Activated CD4-positive, alpha-beta T cell treated with anti-CD3 and anti-CD28 coated beads for 36 hours (primary cell): ENCODE results near the gene PAX5. TPM values are rescaled to one million over a fixed set of nuclear protein-coding genes. Genes with fewer than 3 reads are reported as not detected.
A peak's percentile ranks its signal among the peaks of the same experiment; 100 is the strongest.

ENCODE experiments used
- ATAC-seq: fragments of 200-7000 bp; cut with Tn5 transposase; one replicate; pipeline ENCODE4 v1.10.0; 2021; ENCODE audit warnings: mild to moderate bottlenecking, moderate library complexity
- CTCF ChIA-PET: fragments of 350-600 bp; sonication (Branson Sonifier 250); formaldehyde crosslinking; loops from one replicate; lab custom pipeline; 2021; ENCODE audit warnings: antibody characterized with exemption; lab: Charles Lee
- POLR2A ChIA-PET: fragments of 350-600 bp; sonication (Branson Sonifier 250); formaldehyde crosslinking; loops from one replicate; lab custom pipeline; 2021; ENCODE audit warnings: antibody characterized with exemption, inconsistent platforms; lab: Charles Lee
- DNase-seq: peaks from one replicate; pipeline ENCODE4 v3.0.0-alpha.2; 2020
- H3K27ac Mint-ChIP-seq: one replicate; pipeline ENCODE4 v1.8.0; 2021; ENCODE audit warnings: mixed read lengths
- H3K27me3 Mint-ChIP-seq: one replicate; pipeline ENCODE4 v1.8.0; 2021; ENCODE audit warnings: mixed read lengths
- H3K36me3 Mint-ChIP-seq: one replicate; pipeline ENCODE4 v1.8.0; 2021; ENCODE audit warnings: low read depth, mixed read lengths
- H3K4me1 Mint-ChIP-seq: one replicate; pipeline ENCODE4 v1.8.0; 2021; ENCODE audit warnings: mixed read lengths
- H3K4me3 Mint-ChIP-seq: one replicate; pipeline ENCODE4 v1.8.0; 2021; ENCODE audit warnings: mild to moderate bottlenecking, moderate library complexity, mixed read lengths
- H3K9me3 Mint-ChIP-seq: one replicate; pipeline ENCODE4 v1.8.0; 2021; ENCODE audit warnings: low read depth, mixed read lengths
- intact Hi-C, 2 experiments: fragments of 100-400 bp; cut with DNase I in 1 of 2; cut with micrococcal nuclease in 1 of 2; formaldehyde crosslinking; loops; one replicate each; pipeline versions ENCODE4 v1.14.2 to v1.15.1; 2022 to 2024; cut with DNase I, micrococcal nuclease
- total RNA-seq, 2 experiments: library from RNA; stranded (reverse); gene quantifications; one replicate each; pipeline ENCODE4 v1.2.3, GENCODE V29; 2021

The PAX5 gene
- total RNA-seq, 2 experiments from 2014 or later, result 0.21 to 0.51 TPM

GRCh38 chr9:36996706-36997086, 37.4 kb downstream of the PAX5 start:
- ChIA-PET POLR2A (interaction anchor here (0.7 kb wide), 1 partner anchor 332 kb away, joined by 3 read pairs; no protein-coding TSS in a partner anchor), CTCF (interaction anchor here (0.5 to 3.6 kb wide), 9 partner anchors 25 to 397 kb away, joined by 3 to 16 read pairs (median 4); no protein-coding TSS in a partner anchor)
- intact Hi-C loops, result loop anchor here (1.0 to 10.0 kb wide), 6 partner anchors 311 to 394 kb away; no protein-coding TSS in a partner anchor
- no peaks in the 10 kb centered on the region for H3K36me3 Mint-ChIP-seq
- H3K9me3 Mint-ChIP-seq, result peaks cover 1% of the 10 kb centered on the region
- peaks cover 16% of the 10 kb centered on the region for H3K27me3 Mint-ChIP-seq
- no peaks in the 10 kb centered on the region for H3K4me1 Mint-ChIP-seq
- H3K27ac Mint-ChIP-seq, result no peak overlapping the region
- DNase-seq, result no peak
- ATAC-seq, result no peak
- no peak overlapping the region for H3K4me3 Mint-ChIP-seq

- Mint-ChIP-seq H3K36me3 (no peaks in the 10 kb centered on the region), H3K9me3 (peaks cover 5% of the 10 kb centered on the region), H3K4me1 (no peaks in the 10 kb centered on the region), H3K27me3 (peaks cover 15% of the 10 kb centered on the region), H3K4me3 (no peak overlapping the region), H3K27ac (no peak overlapping the region)
- peak; percentile 75 for ATAC-seq
- ChIA-PET POLR2A (interaction anchor here (0.7 kb wide), 1 partner anchor 333 kb away, joined by 3 read pairs; no protein-coding TSS in a partner anchor), CTCF (interaction anchor here (0.5 to 3.6 kb wide), 19 partner anchors 13 to 398 kb away, joined by 3 to 16 read pairs (median 4); no protein-coding TSS in a partner anchor)
- DNase-seq, result peak; percentile 79
- intact Hi-C loops, result loop anchor here (1.0 to 10.0 kb wide), 6 partner anchors 311 to 394 kb away; no protein-coding TSS in a partner anchor
Measured at GRCh38 chr9:36995927-36996705, 38.0 kb downstream of the PAX5 start.

DNA sequence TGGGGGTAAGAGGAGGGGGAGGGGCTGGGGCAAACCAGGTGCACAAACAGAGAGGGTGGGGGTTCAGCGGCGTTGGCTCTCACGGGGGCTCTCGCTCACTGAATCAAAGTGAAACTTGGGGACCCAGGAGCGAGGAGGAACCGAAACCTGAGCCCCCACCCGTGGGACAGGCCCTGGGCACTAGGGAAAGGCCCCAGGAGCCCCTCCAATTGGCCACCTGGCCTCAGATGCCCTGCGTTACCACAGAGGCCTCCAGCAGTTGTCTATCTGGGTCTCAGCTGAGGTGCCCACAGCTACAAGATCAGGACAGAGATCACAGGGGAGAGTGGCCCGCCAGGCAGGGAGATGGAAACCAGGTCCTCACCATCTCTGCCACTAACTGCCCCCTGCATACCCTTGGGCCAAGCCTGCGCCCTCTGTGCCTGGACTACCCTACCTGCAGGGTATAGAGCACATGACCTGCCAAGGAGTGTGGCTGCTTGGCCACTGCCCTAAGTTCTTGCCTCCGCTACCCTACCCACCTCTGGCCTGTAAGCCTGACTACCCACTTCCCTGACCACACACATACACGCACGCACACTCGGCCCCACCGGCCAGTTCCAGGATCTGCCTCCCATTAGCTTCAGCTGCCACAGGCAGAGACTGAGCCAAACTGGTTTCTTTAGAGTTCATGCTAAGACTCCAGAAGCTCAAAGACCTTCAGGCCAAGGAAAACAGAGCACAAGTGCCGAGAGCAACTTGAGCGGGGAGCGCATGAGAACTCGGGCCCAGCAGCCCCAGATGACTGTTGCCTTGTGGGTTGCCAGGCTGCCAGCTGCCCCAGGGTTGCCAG, 39.9 kb downstream of the PAX5 start:
- peaks cover 28% of the 10 kb centered on the region for H3K27me3 Mint-ChIP-seq
- H3K36me3 Mint-ChIP-seq, result peaks cover 6% of the 10 kb centered on the region
- H3K4me3 Mint-ChIP-seq, result no peak overlapping the region
- H3K4me1 Mint-ChIP-seq, result no peaks in the 10 kb centered on the region
- ChIA-PET POLR2A (no interaction called here), CTCF (interaction anchor here (0.7 to 2.9 kb wide), 3 partner anchors 10 to 336 kb away, joined by 4 to 12 read pairs (median 4); no protein-coding TSS in a partner anchor)
- DNase-seq (no peak), ATAC-seq (no peak)
- H3K27ac Mint-ChIP-seq, result no peak overlapping the region
- H3K9me3 Mint-ChIP-seq, result peaks cover 11% of the 10 kb centered on the region
- intact Hi-C loops, result loop anchor here in 1 of 2 experiments (10.0 kb wide), 1 partner anchor 371 kb away; no protein-coding TSS in a partner anchor

- ChIA-PET POLR2A (no interaction called here), CTCF (interaction anchor here (0.6 to 6.8 kb wide), 10 partner anchors 10 to 395 kb away, joined by 3 to 92 read pairs (median 3); no protein-coding TSS in a partner anchor)
- H3K9me3 Mint-ChIP-seq, result peaks cover 11% of the 10 kb centered on the region
- DNase-seq (no peak), ATAC-seq (no peak)
- no peak overlapping the region for H3K4me3 Mint-ChIP-seq
- peaks cover 37% of the 10 kb centered on the region for H3K27me3 Mint-ChIP-seq
- H3K27ac Mint-ChIP-seq, result no peak overlapping the region
- peaks cover 1% of the 10 kb centered on the region for H3K4me1 Mint-ChIP-seq
- peaks cover 6% of the 10 kb centered on the region for H3K36me3 Mint-ChIP-seq
- intact Hi-C loops, result loop anchor here in 1 of 2 experiments (10.0 kb wide), 1 partner anchor 372 kb away; no protein-coding TSS in a partner anchor
Measured at GRCh38 chr9:36992501-36993316, 41.4 kb downstream of the PAX5 start.

DNA sequence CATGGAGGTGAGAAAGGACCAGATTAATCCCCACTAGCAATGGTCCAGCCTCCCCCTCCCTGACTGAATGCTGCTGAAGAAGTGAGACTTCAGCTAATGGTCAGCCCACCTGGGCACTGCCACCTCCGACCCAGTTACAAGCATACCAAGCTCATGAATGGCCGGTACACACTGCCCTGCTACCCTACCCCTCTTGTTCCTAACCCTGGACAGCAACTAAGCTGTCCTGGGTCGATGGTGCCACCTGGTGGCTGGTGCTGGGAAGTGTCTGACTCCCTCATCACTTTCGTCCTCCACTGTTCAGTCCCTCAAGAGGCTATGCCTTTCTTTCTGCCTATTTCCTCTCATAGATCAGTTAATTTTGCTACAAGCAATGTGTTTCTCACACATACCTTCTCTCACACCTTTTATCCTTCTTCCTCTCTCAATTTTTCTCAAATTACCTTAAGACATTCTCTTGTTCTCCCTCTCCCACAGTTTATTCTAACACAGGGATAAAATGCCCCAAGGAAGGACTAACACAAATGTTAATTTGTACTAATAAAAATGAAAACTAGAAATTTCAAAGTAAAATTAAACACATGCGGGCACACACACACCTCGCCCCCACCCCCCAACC, 42.4 kb downstream of the PAX5 start:
- peaks cover 11% of the 10 kb centered on the region for H3K9me3 Mint-ChIP-seq
- CTCF ChIA-PET, result interaction anchor here (0.7 to 6.8 kb wide), 6 partner anchors 9 to 222 kb away, joined by 3 to 92 read pairs (median 3); no protein-coding TSS in a partner anchor

DNA sequence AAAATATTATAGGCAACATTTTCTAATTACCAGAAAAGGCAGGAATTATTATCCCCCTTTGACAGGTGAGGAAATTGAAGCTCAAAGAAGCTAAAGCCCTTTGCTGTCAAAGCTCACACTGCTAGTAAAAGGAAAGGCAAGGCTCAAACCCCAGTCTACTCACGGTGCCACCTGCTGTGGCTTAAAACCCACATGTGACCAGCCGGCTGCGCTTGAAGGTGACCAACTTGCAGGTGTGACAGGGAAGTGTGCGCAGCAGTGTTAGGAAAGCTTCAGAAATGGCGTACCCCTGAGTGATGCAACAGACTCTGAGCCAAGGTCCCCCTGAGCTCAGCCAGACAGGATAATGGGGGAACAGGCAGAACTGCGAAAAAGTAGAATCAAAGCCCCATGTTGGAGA, 45.2 kb downstream of the PAX5 start:
- no peak for ATAC-seq
- Mint-ChIP-seq H3K4me1 (peaks cover 11% of the 10 kb centered on the region), H3K27ac (no peak overlapping the region), H3K36me3 (peaks cover 6% of the 10 kb centered on the region), H3K27me3 (peaks cover 52% of the 10 kb centered on the region), H3K9me3 (peaks cover 11% of the 10 kb centered on the region), H3K4me3 (no peak overlapping the region)
- no peak for DNase-seq
- ChIA-PET CTCF (interaction anchor here (0.6 to 6.8 kb wide), 4 partner anchors 11 to 341 kb away, joined by 3 to 92 read pairs (median 3); no protein-coding TSS in a partner anchor), POLR2A (no interaction called here)
- intact Hi-C loops, result no loop called here

More for the DNA sequence above, 42.4 kb downstream of the PAX5 start:
- POLR2A ChIA-PET, result interaction anchor here (0.6 kb wide), 1 partner anchor 16 kb away, joined by 4 read pairs; no protein-coding TSS in a partner anchor
- intact Hi-C loops, result loop anchor here (1.0 to 10.0 kb wide), 2 partner anchors 118 to 373 kb away; no protein-coding TSS in a partner anchor
- peak; percentile 80 for DNase-seq
- Mint-ChIP-seq H3K36me3 (peaks cover 6% of the 10 kb centered on the region), H3K27ac (no peak overlapping the region), H3K27me3 (peaks cover 48% of the 10 kb centered on the region), H3K4me3 (no peak overlapping the region), H3K4me1 (peaks cover 9% of the 10 kb centered on the region)
- peak; percentile 41 for ATAC-seq

DNA sequence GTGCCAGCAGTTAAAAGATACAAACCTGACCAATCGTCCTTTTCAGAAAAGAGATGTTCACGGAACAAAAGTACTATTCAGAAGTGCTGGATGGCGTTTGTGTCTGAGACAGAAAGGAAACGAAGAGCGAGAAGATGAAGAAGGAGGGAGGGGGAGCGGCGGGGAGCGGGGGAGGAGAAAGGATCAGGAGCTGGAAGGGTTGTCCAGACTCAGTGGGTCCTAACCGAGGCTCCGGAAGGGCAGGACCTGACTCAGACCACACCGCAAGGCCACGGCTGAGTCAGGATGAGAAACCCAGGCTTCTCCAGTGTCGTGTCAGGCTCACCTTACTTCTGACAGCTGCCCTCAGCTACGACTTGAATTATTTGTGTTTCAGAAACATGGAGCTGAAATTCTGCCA, 46.2 kb downstream of the PAX5 start:
- intact Hi-C loops, result no loop called here
- CTCF ChIA-PET, result interaction anchor here (1.5 to 6.8 kb wide), 2 partner anchors 12 to 114 kb away, joined by 3 to 92 read pairs; no protein-coding TSS in a partner anchor
- Mint-ChIP-seq H3K27ac (no peak overlapping the region), H3K36me3 (peaks cover 6% of the 10 kb centered on the region), H3K27me3 (peaks cover 53% of the 10 kb centered on the region), H3K4me3 (no peak overlapping the region), H3K4me1 (peaks cover 11% of the 10 kb centered on the region), H3K9me3 (peaks cover 11% of the 10 kb centered on the region)
- ATAC-seq (peak; percentile 40), DNase-seq (peak; percentile 32)
- POLR2A ChIA-PET, result no interaction called here

- ChIA-PET CTCF (interaction anchor here (1.5 to 6.8 kb wide), 2 partner anchors 12 to 113 kb away, joined by 3 to 92 read pairs; no protein-coding TSS in a partner anchor), POLR2A (no interaction called here)
- H3K4me1 Mint-ChIP-seq, result peaks cover 11% of the 10 kb centered on the region
- peaks cover 57% of the 10 kb centered on the region for H3K27me3 Mint-ChIP-seq
- H3K36me3 Mint-ChIP-seq, result peaks cover 6% of the 10 kb centered on the region
- no peak overlapping the region for H3K27ac Mint-ChIP-seq
- intact Hi-C loops, result no loop called here
- ATAC-seq (no peak), DNase-seq (no peak)
- peaks cover 11% of the 10 kb centered on the region for H3K9me3 Mint-ChIP-seq
- H3K4me3 Mint-ChIP-seq, result no peak overlapping the region
Measured at GRCh38 chr9:36987409-36987808, 46.7 kb downstream of the PAX5 start.

- no peak for ATAC-seq
- intact Hi-C loops, result no loop called here
Measured at GRCh38 chr9:36986468-36987408, 47.3 kb downstream of the PAX5 start.

More at GRCh38 chr9:36986468-36987408, 47.3 kb downstream of the PAX5 start:
- Mint-ChIP-seq H3K27ac (no peak overlapping the region), H3K36me3 (peaks cover 6% of the 10 kb centered on the region), H3K27me3 (peaks cover 59% of the 10 kb centered on the region), H3K9me3 (peaks cover 10% of the 10 kb centered on the region), H3K4me3 (peak overlapping the region; percentile 25), H3K4me1 (peaks cover 11% of the 10 kb centered on the region)
- CTCF ChIA-PET, result interaction anchor here (0.7 to 6.8 kb wide), 2 partner anchors 12 to 113 kb away, joined by 3 to 92 read pairs; no protein-coding TSS in a partner anchor
- DNase-seq, result no peak
- POLR2A ChIA-PET, result no interaction called here
